ENCODE results near the gene LYG1. TPM values are rescaled to one million over a fixed set of nuclear protein-coding genes. Genes with fewer than 3 reads are reported as not detected.

LYG1 gene
- total and polyA plus RNA-seq, 2 of the 13 experiments (the other 11 are each of a cell fraction or from before 2014, with no cell fraction given): 1.00 to 2.9 TPM

- TF ChIP-seq, protein P1, sequence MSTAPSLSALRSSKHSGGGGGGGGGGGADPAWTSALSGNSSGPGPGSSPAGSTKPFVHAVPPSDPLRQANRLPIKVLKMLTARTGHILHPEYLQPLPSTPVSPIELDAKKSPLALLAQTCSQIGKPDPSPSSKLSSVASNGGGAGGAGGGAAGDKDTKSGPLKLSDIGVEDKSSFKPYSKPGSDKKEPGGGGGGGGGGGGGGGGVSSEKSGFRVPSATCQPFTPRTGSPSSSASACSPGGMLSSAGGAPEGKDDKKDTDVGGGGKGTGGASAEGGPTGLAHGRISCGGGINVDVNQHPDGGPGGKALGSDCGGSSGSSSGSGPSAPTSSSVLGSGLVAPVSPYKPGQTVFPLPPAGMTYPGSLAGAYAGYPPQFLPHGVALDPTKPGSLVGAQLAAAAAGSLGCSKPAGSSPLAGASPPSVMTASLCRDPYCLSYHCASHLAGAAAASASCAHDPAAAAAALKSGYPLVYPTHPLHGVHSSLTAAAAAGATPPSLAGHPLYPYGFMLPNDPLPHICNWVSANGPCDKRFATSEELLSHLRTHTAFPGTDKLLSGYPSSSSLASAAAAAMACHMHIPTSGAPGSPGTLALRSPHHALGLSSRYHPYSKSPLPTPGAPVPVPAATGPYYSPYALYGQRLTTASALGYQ (CRISPR knock-in tag; IDR thresholded peaks at IDR 0.05): 0 out of 2 replicates have a peak, but pooled peaks have one; percentile 20
- TF ChIP-seq ZNF33A (CRISPR knock-in tag; IDR thresholded peaks at IDR 0.05; ENCODE audit: borderline replicate concordance): peak; percentile 97; the same call in 1 of the 2 replicates
- TF ChIP-seq, protein P2, sequence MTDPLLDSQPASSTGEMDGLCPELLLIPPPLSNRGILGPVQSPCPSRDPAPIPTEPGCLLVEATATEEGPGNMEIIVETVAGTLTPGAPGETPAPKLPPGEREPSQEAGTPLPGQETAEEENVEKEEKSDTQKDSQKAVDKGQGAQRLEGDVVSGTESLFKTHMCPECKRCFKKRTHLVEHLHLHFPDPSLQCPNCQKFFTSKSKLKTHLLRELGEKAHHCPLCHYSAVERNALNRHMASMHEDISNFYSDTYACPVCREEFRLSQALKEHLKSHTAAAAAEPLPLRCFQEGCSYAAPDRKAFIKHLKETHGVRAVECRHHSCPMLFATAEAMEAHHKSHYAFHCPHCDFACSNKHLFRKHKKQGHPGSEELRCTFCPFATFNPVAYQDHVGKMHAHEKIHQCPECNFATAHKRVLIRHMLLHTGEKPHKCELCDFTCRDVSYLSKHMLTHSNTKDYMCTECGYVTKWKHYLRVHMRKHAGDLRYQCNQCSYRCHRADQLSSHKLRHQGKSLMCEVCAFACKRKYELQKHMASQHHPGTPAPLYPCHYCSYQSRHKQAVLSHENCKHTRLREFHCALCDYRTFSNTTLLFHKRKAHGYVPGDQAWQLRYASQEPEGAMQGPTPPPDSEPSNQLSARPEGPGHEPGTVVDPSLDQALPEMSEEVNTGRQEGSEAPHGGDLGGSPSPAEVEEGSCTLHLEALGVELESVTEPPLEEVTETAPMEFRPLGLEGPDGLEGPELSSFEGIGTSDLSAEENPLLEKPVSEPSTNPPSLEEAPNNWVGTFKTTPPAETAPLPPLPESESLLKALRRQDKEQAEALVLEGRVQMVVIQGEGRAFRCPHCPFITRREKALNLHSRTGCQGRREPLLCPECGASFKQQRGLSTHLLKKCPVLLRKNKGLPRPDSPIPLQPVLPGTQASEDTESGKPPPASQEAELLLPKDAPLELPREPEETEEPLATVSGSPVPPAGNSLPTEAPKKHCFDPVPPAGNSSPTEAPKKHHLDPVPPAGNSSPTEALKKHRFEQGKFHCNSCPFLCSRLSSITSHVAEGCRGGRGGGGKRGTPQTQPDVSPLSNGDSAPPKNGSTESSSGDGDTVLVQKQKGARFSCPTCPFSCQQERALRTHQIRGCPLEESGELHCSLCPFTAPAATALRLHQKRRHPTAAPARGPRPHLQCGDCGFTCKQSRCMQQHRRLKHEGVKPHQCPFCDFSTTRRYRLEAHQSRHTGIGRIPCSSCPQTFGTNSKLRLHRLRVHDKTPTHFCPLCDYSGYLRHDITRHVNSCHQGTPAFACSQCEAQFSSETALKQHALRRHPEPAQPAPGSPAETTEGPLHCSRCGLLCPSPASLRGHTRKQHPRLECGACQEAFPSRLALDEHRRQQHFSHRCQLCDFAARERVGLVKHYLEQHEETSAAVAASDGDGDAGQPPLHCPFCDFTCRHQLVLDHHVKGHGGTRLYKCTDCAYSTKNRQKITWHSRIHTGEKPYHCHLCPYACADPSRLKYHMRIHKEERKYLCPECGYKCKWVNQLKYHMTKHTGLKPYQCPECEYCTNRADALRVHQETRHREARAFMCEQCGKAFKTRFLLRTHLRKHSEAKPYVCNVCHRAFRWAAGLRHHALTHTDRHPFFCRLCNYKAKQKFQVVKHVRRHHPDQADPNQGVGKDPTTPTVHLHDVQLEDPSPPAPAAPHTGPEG (CRISPR knock-in tag; IDR thresholded peaks at IDR 0.05): peak; percentile 84
- TF ChIP-seq KDM2A (CRISPR knock-in tag; IDR thresholded peaks at IDR 0.05; ENCODE audit: borderline replicate concordance, low read depth): peak; percentile 95
- peak; percentile 97 for TF ChIP-seq THAP11 (CRISPR knock-in tag; IDR thresholded peaks at IDR 0.05)
- 0 out of 2 replicates have a peak, but pooled peaks have one; percentile 23 for TF ChIP-seq ZNF839 (CRISPR knock-in tag; IDR thresholded peaks at IDR 0.05; ENCODE audit: borderline replicate concordance)
- TF ChIP-seq CEBPG (CRISPR knock-in tag; IDR thresholded peaks at IDR 0.05): no peak; the same call in none of the 2 replicates
- TF ChIP-seq, protein P3, sequence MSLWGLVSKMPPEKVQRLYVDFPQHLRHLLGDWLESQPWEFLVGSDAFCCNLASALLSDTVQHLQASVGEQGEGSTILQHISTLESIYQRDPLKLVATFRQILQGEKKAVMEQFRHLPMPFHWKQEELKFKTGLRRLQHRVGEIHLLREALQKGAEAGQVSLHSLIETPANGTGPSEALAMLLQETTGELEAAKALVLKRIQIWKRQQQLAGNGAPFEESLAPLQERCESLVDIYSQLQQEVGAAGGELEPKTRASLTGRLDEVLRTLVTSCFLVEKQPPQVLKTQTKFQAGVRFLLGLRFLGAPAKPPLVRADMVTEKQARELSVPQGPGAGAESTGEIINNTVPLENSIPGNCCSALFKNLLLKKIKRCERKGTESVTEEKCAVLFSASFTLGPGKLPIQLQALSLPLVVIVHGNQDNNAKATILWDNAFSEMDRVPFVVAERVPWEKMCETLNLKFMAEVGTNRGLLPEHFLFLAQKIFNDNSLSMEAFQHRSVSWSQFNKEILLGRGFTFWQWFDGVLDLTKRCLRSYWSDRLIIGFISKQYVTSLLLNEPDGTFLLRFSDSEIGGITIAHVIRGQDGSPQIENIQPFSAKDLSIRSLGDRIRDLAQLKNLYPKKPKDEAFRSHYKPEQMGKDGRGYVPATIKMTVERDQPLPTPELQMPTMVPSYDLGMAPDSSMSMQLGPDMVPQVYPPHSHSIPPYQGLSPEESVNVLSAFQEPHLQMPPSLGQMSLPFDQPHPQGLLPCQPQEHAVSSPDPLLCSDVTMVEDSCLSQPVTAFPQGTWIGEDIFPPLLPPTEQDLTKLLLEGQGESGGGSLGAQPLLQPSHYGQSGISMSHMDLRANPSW (CRISPR knock-in tag; IDR thresholded peaks at IDR 0.05; ENCODE audit: borderline replicate concordance): peak; percentile 81; the same call in 1 of the 2 replicates
- TF ChIP-seq ZNF549 (CRISPR knock-in tag; IDR thresholded peaks at IDR 0.05): no peak
- peak; percentile 94 for TF ChIP-seq GABPB1 (CRISPR knock-in tag; IDR thresholded peaks at IDR 0.05)
- peak; percentile 80; the same call in 1 of the 2 replicates for TF ChIP-seq HOXA9 (CRISPR knock-in tag; IDR thresholded peaks at IDR 0.05; ENCODE audit: borderline replicate concordance)
Measured at GRCh38 chr2:99337113-99338028, 36.4 kb upstream of the LYG1 start, which contains the start of gene EIF5B (continued).
